K562 (cell line): ENCODE measurements around the gene CEP68. TPM values are rescaled to one million over a fixed set of nuclear protein-coding genes. Genes with fewer than 3 reads are reported as not detected.

Experiments used
- HMG20B ChIP-seq: fragments of 250-450 bp; sonication (Bioruptor Pico); IDR thresholded peaks from 2 replicates; pipeline ENCODE4 v1.5.0; 2021; ENCODE audit warnings: mild to moderate bottlenecking
- MEF2D ChIP-seq: conservative IDR thresholded peaks from 2 replicates; pipeline ENCODE4 v1.6.1; 2016; ENCODE audit warnings: low read depth, missing genetic modification characterization, missing compliant biosample characterization
- NFE2L1 ChIP-seq: fragments of 450-650 bp; IDR thresholded peaks from 2 replicates; pipeline ENCODE4 v1.6.1; 2016; ENCODE audit warnings: missing genetic modification characterization, low read depth, mild to moderate bottlenecking, missing compliant biosample characterization, moderate library complexity, borderline replicate concordance
- PTRF ChIP-seq: fragments of 450-650 bp; IDR thresholded peaks from 2 replicates; pipeline ENCODE4 v1.6.1; 2016; ENCODE audit warnings: mild to moderate bottlenecking, missing genetic modification characterization, missing compliant biosample characterization
- TFAM ChIP-seq: fragments of 250-450 bp; sonication (Bioruptor Pico); conservative IDR thresholded peaks from 2 replicates; pipeline ENCODE4 v1.5.0; 2021; ENCODE audit warnings: mild to moderate bottlenecking, moderate library complexity
- U2AF1 ChIP-seq: fragments of 200-400 bp; formaldehyde crosslinking; optimal IDR thresholded peaks from 2 replicates; pipeline ENCODE3; 2017; ENCODE audit warnings: mild to moderate bottlenecking, low read depth, low read length, moderate library complexity
- YBX1 ChIP-seq: fragments of 450-650 bp; IDR thresholded peaks from 2 replicates; pipeline ENCODE4 v1.7.1; 2016; ENCODE audit warnings: mild to moderate bottlenecking
- YY1 ChIP-seq, 3 experiments: IDR thresholded peaks; 2 replicates each; pipeline ENCODE4 v1.6.1; 2011; ENCODE audit warnings: low read length in 2 of 3, mild to moderate bottlenecking in 2 of 3, moderate library complexity in 2 of 3, borderline replicate concordance in 1 of 3, control low read depth in 1 of 3, low read depth in 1 of 3; ENCODE audit not compliant: insufficient read depth in 3 of 3, insufficient replicate concordance in 2 of 3, control insufficient read depth in 1 of 3, insufficient read length in 1 of 3; ENCODE audit errors: extremely low read depth in 1 of 3
- ZNF184 ChIP-seq: sonication (generic); formaldehyde crosslinking; IDR thresholded peaks from 2 replicates; pipeline ENCODE4 v1.5.0; 2020; ENCODE audit warnings: missing genetic modification reagents
- ZNF239 ChIP-seq: fragments of 250-450 bp; sonication (Bioruptor Pico); IDR thresholded peaks from 2 replicates; pipeline ENCODE4 v1.4.0; 2020; ENCODE audit warnings: mild to moderate bottlenecking
- polyA plus RNA-seq, 8 experiments: library from polyadenylated mRNA; depleted of rRNA in 4 of 8; stranded (reverse) in 5 of 8; unstranded in 3 of 8; fragments of >200 nt; fragmentation: Nextera tagmentation in 2 of 8; fragmentation: Illumina TruSeq in 1 of 8; extraction: Ambion mirVana in 2 of 8; extraction: Trizol in 1 of 8; gene quantifications; 2 replicates each; pipeline versions ENCODE4 v1.2.1 to v1.2.3, GENCODE V29; 2011 to 2014; ENCODE audit warnings: inconsistent platforms in 1 of 8, missing spikeins in 1 of 8
- total RNA-seq, 7 experiments: library from RNA; depleted of rRNA in 6 of 7; stranded (reverse); fragments of >200 nt in 6 of 7; fragmentation: Illumina TruSeq in 2 of 7; extraction: Trizol in 2 of 7; gene quantifications; 2 replicates each; pipeline versions ENCODE4 v1.2.1 to v1.2.3, GENCODE V29; 2011 to 2021; ENCODE audit warnings: low replicate concordance in 1 of 7
- TF ChIP-seq, protein P1 (sequence below), 2 experiments: fragments of 450-650 bp; conservative IDR thresholded peaks; 2 replicates each; pipeline ENCODE4 v1.6.1; 2017; ENCODE audit warnings: mild to moderate bottlenecking in 2 of 2, moderate library complexity in 2 of 2
- TF ChIP-seq, protein P2 (sequence below): fragments of 450-650 bp; IDR thresholded peaks from 2 replicates; pipeline ENCODE4 v1.6.1; 2016; ENCODE audit warnings: low read depth
- TF ChIP-seq, protein P3 (sequence below): sonication (generic); formaldehyde crosslinking; IDR thresholded peaks from 2 replicates; pipeline ENCODE4 v1.8.0; 2022; ENCODE audit warnings: mild to moderate bottlenecking, missing genetic modification reagents

The CEP68 gene
- total and polyA plus RNA-seq, 9 of the 15 experiments (the other 6 are each of a cell fraction or from before 2014, with no cell fraction given) = 1.4 to 8.5 (median 5.2) TPM

DNA sequence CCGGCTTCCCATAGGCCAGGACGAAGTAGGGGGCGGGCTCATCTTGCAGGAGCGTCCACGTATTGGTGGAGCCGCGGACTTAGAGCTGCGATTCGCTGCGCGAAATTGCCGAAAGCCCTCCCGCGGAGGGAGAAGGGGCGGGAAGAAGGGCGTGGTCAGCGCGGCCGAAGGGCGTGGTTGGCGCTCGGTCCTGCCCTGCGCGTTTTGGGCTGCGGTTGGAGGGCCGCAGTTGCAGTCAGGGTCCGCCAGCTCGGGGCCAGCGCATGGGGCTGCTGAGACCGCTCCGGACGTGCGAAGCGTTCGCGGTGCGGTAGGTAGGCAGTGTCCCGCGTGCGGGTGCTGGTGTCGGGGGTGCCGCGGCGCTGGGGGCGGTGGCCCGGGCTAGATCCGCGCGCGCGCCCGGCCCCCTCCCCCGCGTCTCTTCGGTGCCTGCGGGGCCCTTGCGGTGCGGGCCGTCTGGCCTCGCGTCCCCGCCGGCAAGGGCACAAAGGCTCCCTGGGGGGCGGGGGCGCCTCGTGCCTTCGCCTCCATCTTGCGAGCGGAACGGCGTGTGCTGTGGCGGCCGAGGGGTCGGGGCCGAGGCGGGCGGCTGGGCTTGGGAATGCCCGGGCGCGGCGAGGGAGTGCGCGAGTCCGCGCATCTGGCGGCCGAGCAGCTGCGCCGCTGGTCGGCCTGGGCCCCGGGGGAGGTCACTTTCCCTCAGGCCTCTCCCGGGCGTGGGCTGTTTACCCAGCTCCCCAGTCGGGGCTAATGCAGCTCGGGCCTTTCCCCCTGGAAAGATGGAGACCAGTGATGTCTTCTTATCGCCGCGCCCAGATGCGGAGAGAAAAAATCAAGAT is at the start of gene CEP68 (continued):
- TF ChIP-seq, protein P1, sequence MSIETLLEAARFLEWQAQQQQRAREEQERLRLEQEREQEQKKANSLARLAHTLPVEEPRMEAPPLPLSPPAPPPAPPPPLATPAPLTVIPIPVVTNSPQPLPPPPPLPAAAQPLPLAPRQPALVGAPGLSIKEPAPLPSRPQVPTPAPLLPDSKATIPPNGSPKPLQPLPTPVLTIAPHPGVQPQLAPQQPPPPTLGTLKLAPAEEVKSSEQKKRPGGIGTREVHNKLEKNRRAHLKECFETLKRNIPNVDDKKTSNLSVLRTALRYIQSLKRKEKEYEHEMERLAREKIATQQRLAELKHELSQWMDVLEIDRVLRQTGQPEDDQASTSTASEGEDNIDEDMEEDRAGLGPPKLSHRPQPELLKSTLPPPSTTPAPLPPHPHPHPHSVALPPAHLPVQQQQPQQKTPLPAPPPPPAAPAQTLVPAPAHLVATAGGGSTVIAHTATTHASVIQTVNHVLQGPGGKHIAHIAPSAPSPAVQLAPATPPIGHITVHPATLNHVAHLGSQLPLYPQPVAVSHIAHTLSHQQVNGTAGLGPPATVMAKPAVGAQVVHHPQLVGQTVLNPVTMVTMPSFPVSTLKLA (conservative IDR thresholded peaks at IDR 0.05) = peak; percentile 2 to 45; a peak in 2 of 4 replicates
- TF ChIP-seq YY1 (IDR thresholded peaks at IDR 0.05; ENCODE audit: borderline replicate concordance in 1 of 3, control insufficient read depth in 1 of 3, extremely low read depth in 1 of 3, insufficient read depth in 3 of 3, insufficient read length in 1 of 3, insufficient replicate concordance in 2 of 3, low read depth in 1 of 3, low read length in 2 of 3) (peak; percentile 7 to 75 (median 68)), HMG20B (CRISPR knock-in tag) (no peak), TFAM (CRISPR knock-in tag) (no peak), NFE2L1 (tag) (no peak), MEF2D (tag) (no peak), PTRF (tag) (no peak), ZNF184 (CRISPR knock-in tag) (no peak), U2AF1 (no peak), ZNF239 (CRISPR knock-in tag) (no peak), YBX1 (no peak)
- TF ChIP-seq, protein P2, sequence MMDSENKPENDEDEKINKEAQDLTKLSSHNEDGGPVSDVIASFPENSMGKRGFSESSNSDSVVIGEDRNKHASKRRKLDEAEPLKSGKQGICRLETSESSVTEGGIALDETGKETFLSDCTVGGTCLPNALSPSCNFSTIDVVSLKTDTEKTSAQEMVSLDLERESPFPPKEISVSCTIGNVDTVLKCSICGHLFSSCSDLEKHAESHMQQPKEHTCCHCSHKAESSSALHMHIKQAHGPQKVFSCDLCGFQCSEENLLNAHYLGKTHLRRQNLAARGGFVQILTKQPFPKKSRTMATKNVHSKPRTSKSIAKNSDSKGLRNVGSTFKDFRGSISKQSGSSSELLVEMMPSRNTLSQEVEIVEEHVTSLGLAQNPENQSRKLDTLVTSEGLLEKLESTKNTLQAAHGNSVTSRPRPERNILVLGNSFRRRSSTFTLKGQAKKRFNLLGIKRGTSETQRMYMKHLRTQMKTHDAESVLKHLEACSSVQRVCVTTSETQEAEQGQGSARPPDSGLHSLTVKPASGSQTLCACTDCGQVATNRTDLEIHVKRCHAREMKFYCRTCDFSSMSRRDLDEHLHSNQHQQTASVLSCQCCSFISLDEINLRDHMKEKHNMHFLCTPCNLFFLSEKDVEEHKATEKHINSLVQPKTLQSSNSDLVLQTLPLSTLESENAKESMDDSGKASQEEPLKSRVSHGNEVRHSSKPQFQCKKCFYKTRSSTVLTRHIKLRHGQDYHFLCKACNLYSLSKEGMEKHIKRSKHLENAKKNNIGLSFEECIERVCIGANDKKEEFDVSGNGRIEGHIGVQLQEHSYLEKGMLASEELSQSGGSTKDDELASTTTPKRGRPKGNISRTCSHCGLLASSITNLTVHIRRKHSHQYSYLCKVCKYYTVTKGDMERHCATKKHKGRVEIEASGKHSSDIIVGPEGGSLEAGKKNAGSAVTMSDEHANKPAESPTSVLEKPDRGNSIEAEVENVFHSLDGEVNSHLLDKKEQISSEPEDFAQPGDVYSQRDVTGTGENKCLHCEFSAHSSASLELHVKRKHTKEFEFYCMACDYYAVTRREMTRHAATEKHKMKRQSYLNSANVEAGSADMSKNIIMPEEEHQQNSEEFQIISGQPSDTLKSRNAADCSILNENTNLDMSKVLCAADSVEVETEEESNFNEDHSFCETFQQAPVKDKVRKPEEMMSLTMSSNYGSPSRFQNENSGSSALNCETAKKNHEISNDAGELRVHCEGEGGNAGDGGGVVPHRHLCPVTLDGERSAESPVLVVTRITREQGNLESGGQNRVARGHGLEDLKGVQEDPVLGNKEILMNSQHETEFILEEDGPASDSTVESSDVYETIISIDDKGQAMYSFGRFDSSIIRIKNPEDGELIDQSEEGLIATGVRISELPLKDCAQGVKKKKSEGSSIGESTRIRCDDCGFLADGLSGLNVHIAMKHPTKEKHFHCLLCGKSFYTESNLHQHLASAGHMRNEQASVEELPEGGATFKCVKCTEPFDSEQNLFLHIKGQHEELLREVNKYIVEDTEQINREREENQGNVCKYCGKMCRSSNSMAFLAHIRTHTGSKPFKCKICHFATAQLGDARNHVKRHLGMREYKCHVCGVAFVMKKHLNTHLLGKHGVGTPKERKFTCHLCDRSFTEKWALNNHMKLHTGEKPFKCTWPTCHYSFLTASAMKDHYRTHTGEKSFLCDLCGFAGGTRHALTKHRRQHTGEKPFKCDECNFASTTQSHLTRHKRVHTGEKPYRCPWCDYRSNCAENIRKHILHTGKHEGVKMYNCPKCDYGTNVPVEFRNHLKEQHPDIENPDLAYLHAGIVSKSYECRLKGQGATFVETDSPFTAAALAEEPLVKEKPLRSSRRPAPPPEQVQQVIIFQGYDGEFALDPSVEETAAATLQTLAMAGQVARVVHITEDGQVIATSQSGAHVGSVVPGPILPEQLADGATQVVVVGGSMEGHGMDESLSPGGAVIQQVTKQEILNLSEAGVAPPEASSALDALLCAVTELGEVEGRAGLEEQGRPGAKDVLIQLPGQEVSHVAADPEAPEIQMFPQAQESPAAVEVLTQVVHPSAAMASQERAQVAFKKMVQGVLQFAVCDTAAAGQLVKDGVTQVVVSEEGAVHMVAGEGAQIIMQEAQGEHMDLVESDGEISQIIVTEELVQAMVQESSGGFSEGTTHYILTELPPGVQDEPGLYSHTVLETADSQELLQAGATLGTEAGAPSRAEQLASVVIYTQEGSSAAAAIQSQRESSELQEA = no peak
- TF ChIP-seq, protein P3, sequence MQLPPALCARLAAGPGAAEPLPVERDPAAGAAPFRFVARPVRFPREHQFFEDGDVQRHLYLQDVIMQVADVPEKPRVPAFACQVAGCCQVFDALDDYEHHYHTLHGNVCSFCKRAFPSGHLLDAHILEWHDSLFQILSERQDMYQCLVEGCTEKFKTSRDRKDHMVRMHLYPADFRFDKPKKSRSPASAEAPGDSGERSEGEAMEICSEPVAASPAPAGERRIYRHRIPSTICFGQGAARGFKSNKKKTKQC = peak; percentile 48; the same call in 1 of the 2 replicates
